Measurements from ENCODE around the gene NUMBL. TPM values are rescaled to one million over a fixed set of nuclear protein-coding genes. Genes with fewer than 3 reads are reported as not detected.

Gene NUMBL
- total RNA-seq, 2 experiments from 2014 or later: 4.9 to 8.9 TPM

DNA sequence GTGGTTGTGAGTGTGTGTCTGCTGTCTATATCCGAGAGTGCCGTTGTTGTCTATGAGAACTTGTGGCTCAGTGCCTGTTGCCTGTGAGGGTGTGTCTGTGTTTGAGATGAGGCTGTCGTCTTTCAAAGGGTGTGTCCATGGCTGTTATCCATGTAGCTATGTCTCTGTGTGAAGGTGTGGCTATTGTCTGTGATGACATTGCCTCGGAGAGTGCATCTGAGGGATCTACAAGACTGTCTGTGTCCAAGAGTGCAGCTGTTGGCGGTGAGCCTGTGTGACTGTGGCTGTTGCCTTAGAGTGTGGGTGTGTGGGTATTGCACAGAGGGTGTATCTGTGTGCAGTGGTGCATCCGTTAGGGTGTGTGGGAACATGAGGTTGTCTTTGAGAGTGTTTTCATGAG is 4.9 kb downstream of the NUMBL start:
- no peaks in the 10 kb centered on the region for H3K9me2 ChIP-seq (ENCODE audit: insufficient read depth, low read length)
- TF ChIP-seq, protein P1, sequence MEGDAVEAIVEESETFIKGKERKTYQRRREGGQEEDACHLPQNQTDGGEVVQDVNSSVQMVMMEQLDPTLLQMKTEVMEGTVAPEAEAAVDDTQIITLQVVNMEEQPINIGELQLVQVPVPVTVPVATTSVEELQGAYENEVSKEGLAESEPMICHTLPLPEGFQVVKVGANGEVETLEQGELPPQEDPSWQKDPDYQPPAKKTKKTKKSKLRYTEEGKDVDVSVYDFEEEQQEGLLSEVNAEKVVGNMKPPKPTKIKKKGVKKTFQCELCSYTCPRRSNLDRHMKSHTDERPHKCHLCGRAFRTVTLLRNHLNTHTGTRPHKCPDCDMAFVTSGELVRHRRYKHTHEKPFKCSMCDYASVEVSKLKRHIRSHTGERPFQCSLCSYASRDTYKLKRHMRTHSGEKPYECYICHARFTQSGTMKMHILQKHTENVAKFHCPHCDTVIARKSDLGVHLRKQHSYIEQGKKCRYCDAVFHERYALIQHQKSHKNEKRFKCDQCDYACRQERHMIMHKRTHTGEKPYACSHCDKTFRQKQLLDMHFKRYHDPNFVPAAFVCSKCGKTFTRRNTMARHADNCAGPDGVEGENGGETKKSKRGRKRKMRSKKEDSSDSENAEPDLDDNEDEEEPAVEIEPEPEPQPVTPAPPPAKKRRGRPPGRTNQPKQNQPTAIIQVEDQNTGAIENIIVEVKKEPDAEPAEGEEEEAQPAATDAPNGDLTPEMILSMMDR (conservative IDR thresholded peaks at IDR 0.05; ENCODE audit: low read length): no peak
- TF ChIP-seq EZH2phosphoT487 (IDR thresholded peaks at IDR 0.05; ENCODE audit: borderline replicate concordance, low read depth, low read length): no peak
- BruUV-seq (replicated peaks): no TSS peak
- H3K4me2 ChIP-seq (ENCODE audit: low read length): no peak overlapping the region
- H3K9me3 ChIP-seq (ENCODE audit: low read length): no peaks in the 10 kb centered on the region
- H3K79me2 ChIP-seq (ENCODE audit: insufficient read depth, low read depth, low read length): no peaks in the 10 kb centered on the region
- no peak overlapping the region for H3K4me3 ChIP-seq (ENCODE audit: low read depth, low read length, poor library complexity, severe bottlenecking)
- no peak overlapping the region for H3K27ac ChIP-seq (ENCODE audit: low read depth, low read length, poor library complexity, severe bottlenecking)
- intact Hi-C loops (cut with micrococcal nuclease; ENCODE audit: unreplicated experiment): no loop called here
- H3K36me3 ChIP-seq (ENCODE audit: insufficient read depth, low read length): no peaks in the 10 kb centered on the region
- no peak overlapping the region for H2AFZ ChIP-seq (ENCODE audit: low read length)
- POLR2A ChIA-PET: no interaction called here
- CTCF ChIA-PET (ENCODE audit: unreplicated experiment): no interaction called here
- no peaks in the 10 kb centered on the region for H4K20me1 ChIP-seq (ENCODE audit: insufficient read depth, low read length)
- DNase-seq (ENCODE audit: low spot score): no peak
- peaks cover 8% of the 10 kb centered on the region for H3K4me1 ChIP-seq (ENCODE audit: insufficient read depth, low read length, poor library complexity, severe bottlenecking)

DNA sequence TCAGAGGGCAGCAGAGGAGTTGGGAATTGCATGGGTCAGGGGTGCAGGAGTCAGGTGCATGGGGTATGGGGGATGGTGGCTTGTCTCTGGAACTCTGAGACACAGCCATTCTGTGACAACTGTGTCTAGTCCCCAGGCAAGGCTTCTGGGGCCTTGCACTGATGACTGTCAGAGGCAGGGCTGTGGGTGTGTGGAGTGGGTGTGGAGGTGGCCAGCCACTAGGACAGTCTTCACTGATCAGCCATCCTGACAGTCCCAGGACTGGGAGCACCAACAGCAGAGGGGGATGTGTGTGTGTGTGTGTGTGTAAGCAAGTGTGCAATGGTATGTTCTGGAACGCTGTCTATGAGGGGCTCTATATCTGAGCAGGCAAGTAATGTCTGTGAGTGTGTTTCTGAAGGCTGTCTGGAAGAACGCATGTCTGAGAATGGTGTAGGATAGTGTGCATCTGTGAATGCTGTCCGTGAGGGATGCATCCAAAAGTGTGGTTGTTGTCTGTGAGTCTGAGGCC is 5.4 kb downstream of the NUMBL start:
- intact Hi-C loops (cut with micrococcal nuclease; ENCODE audit: unreplicated experiment): no loop called here
- Histone ChIP-seq H3K4me1 (ENCODE audit: insufficient read depth, low read length, poor library complexity, severe bottlenecking) (peaks cover 6% of the 10 kb centered on the region), H3K9me3 (ENCODE audit: low read length) (no peaks in the 10 kb centered on the region), H3K36me3 (ENCODE audit: insufficient read depth, low read length) (no peaks in the 10 kb centered on the region), H4K20me1 (ENCODE audit: insufficient read depth, low read length) (no peaks in the 10 kb centered on the region), H3K79me2 (ENCODE audit: insufficient read depth, low read depth, low read length) (no peaks in the 10 kb centered on the region), H3K4me2 (ENCODE audit: low read length) (no peak overlapping the region), H3K27ac (ENCODE audit: low read depth, low read length, poor library complexity, severe bottlenecking) (no peak overlapping the region), H2AFZ (ENCODE audit: low read length) (no peak overlapping the region), H3K4me3 (ENCODE audit: low read depth, low read length, poor library complexity, severe bottlenecking) (no peak overlapping the region), H3K9me2 (ENCODE audit: insufficient read depth, low read length) (no peaks in the 10 kb centered on the region)
- TF ChIP-seq, protein P1 (conservative IDR thresholded peaks at IDR 0.05; ENCODE audit: low read length): no peak
- TF ChIP-seq EZH2phosphoT487 (IDR thresholded peaks at IDR 0.05; ENCODE audit: borderline replicate concordance, low read depth, low read length): no peak
- no TSS peak for BruUV-seq (replicated peaks)
- ChIA-PET CTCF (ENCODE audit: unreplicated experiment) (no interaction called here), POLR2A (no interaction called here)
- DNase-seq (ENCODE audit: low spot score): no peak

DNA sequence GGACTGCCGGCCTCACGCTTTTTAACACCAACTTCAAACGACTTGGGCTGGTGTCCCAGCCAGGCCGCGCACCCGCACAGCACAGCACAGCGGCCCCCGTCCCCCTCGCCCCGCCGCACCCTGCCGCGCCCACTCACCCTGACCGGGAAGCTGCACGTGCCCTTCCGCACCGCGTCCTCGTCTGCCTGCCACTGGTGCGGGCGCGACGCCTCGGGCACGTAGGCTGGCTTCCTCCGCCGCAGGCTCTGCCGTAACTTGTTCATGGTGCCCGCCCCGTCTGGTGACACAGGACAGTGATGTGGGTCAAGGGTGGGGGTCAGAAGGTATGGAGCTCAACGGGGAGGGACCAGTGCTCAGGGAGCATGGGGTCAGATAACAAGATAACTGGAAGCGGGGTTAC is 6.2 kb downstream of the NUMBL start:
- Histone ChIP-seq H3K79me2 (ENCODE audit: insufficient read depth, low read depth, low read length) (no peaks in the 10 kb centered on the region), H3K36me3 (ENCODE audit: insufficient read depth, low read length) (no peaks in the 10 kb centered on the region), H4K20me1 (ENCODE audit: insufficient read depth, low read length) (no peaks in the 10 kb centered on the region), H2AFZ (ENCODE audit: low read length) (no peak overlapping the region), H3K4me2 (ENCODE audit: low read length) (no peak overlapping the region), H3K4me3 (ENCODE audit: low read depth, low read length, poor library complexity, severe bottlenecking) (no peak overlapping the region), H3K9me2 (ENCODE audit: insufficient read depth, low read length) (no peaks in the 10 kb centered on the region), H3K4me1 (ENCODE audit: insufficient read depth, low read length, poor library complexity, severe bottlenecking) (no peaks in the 10 kb centered on the region), H3K27ac (ENCODE audit: low read depth, low read length, poor library complexity, severe bottlenecking) (no peak overlapping the region), H3K9me3 (ENCODE audit: low read length) (no peaks in the 10 kb centered on the region)
- CTCF ChIA-PET (ENCODE audit: unreplicated experiment): no interaction called here
- POLR2A ChIA-PET: no interaction called here
- intact Hi-C loops (cut with micrococcal nuclease; ENCODE audit: unreplicated experiment): no loop called here
- no peak for DNase-seq (ENCODE audit: low spot score)
- BruUV-seq (replicated peaks): no TSS peak
- TF ChIP-seq EZH2phosphoT487 (IDR thresholded peaks at IDR 0.05; ENCODE audit: borderline replicate concordance, low read depth, low read length): no peak
- TF ChIP-seq, protein P1 (conservative IDR thresholded peaks at IDR 0.05; ENCODE audit: low read length): no peak
